Adipose tissue (tissue), 3 donors: ENCODE data around the gene PRPF39. TPM values are rescaled to one million over a fixed set of nuclear protein-coding genes. Genes with fewer than 3 reads are reported as not detected.

ENCODE experiments used
- H3K27ac ChIP-seq: one replicate; pipeline ENCODE4 v1.5.1; 2013; ENCODE audit warnings: low read depth, low read length
- WGBS, 3 donors: extraction: QIAGEN DNeasy Blood & Tissue Kit; methylation state at CpG; one replicate each; pipeline ENCODE4 v1.1.7; 2013; 5-methylcytosine and 5-hydroxymethylcytosine counted together
- polyA plus RNA-seq, 3 donors: library from polyadenylated mRNA; stranded (reverse); fragments of 200-250 nt; gene quantifications; one replicate each; pipeline ENCODE4 v1.2.3, GENCODE V29; 2013
- donor health status: healthy with polysubstance abuse.
- donor health status: Bipolar disorder and iron deficiency.
- donor health status: healthy.

The PRPF39 gene
- 10 to 100 TPM; 11.6 to 14.5 (median 12.5) TPM for polyA plus RNA-seq

GRCh38 chr14:45083976-45084722 lies at the start of gene PRPF39:
Gene PRPF39, plus strand, starts transcription at chr14:45084116. Its CDS starts 11,124 bp downstream, at chr14:45095240.
- WGBS, 3 donors, result 0% methylated on average over 43 to 45 of the region's 49 CpGs
- H3K27ac ChIP-seq, result no peak within 1 kb of the TSS

- H3K27ac ChIP-seq, result no peak overlapping the region
Measured at GRCh38 chr14:45034730-45035129, 49.2 kb upstream of the PRPF39 start.

- WGBS, 3 donors, result 85 to 98% (median 88%) methylated on average over 5 of the region's 5 CpGs
Measured at GRCh38 chr14:45038256-45038655, 45.7 kb upstream of the PRPF39 start.

DNA sequence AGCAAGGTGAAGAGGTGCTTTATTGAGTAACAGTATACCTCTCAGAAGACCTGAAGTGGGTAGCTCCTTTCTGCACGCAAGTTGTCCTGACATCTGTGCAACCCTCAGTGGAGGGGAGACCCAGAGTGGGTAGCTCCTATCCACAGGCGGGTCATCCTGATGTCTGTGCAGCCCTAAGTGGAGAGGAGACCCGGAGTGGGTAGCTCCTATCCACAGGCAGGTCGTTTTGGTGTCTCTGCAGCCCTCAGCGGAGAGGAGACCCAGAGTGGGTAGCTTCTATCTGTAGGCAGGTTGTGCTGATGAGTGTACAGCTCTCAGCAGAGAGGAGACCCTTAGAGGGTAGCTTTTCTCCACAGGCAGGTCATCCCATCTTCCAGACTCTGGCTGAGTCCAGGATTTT lies 45.1 kb upstream of the PRPF39 start:
- 95 to 96% (median 96%) methylated on average over 5 of the region's 5 CpGs for WGBS, 3 donors
- no peak overlapping the region for H3K27ac ChIP-seq

More at GRCh38 chr14:45038256-45038655, 45.7 kb upstream of the PRPF39 start:
- H3K27ac ChIP-seq, result no peak overlapping the region

- no peak overlapping the region for H3K27ac ChIP-seq
- WGBS, 3 donors, result 96 to 100% (median 98%) methylated on average over 2 of the region's 2 CpGs
Measured at GRCh38 chr14:45039390-45039789, 44.5 kb upstream of the PRPF39 start.

DNA sequence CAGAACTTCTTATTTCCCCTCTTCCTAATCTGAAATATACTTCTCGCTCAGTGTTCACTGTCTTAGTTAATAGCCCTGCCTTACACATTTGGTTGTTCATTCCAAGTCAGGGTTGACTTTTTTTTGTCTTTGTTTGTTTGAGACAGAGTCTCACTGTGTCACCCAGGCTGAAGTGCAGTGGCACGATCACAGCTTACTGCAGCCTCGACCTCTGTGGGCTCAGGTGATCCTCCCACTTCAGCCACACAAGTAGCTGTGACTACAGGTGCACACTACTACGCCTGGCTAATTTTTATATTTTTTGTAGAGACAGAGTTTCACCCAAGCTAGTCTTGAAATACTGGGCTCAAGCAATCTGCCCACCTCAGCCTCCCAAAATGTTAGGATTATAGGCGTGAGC lies 42.3 kb upstream of the PRPF39 start:
- 91 to 96% (median 96%) methylated on average over 5 of the region's 5 CpGs for WGBS, 3 donors
- no peak overlapping the region for H3K27ac ChIP-seq

GRCh38 chr14:45044638-45045037 lies 39.3 kb upstream of the PRPF39 start:
- 52 to 92% (median 92%) methylated on average over 5 of the region's 5 CpGs for WGBS, 3 donors
- no peak overlapping the region for H3K27ac ChIP-seq

GRCh38 chr14:45048385-45048784 lies 35.5 kb upstream of the PRPF39 start:
- 90 to 95% (median 94%) methylated on average over 2 of the region's 2 CpGs for WGBS, 3 donors
- no peak overlapping the region for H3K27ac ChIP-seq

DNA sequence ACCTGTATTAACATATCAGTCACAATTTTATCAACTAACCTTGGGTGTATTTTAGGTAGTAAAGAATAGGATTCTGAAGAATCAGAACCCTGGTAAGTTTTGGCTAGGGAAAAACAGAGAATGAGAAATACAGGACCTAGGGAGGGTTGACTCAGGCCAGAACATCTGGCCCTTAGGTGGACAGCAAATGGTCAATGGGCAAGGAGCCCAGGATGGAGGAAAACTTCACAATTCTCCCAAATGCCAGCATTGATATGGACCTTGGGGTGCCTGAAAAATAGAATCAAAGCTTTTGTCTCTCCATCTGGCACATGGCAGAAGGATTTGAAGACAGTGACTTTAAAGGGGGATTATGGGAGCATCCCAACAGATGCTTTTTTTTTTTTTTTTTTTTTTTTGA lies 32.7 kb upstream of the PRPF39 start:
- H3K27ac ChIP-seq, result no peak overlapping the region

GRCh38 chr14:45051896-45052295 lies 32.0 kb upstream of the PRPF39 start:
- WGBS, 3 donors, result 93 to 97% (median 96%) methylated on average over 4 of the region's 4 CpGs

GRCh38 chr14:45057349-45057748 lies 26.6 kb upstream of the PRPF39 start:
- H3K27ac ChIP-seq, result no peak overlapping the region
- WGBS, 3 donors, result 93 to 100% (median 97%) methylated on average over 2 of the region's 2 CpGs

More at GRCh38 chr14:45051896-45052295, 32.0 kb upstream of the PRPF39 start:
- H3K27ac ChIP-seq, result no peak overlapping the region

DNA sequence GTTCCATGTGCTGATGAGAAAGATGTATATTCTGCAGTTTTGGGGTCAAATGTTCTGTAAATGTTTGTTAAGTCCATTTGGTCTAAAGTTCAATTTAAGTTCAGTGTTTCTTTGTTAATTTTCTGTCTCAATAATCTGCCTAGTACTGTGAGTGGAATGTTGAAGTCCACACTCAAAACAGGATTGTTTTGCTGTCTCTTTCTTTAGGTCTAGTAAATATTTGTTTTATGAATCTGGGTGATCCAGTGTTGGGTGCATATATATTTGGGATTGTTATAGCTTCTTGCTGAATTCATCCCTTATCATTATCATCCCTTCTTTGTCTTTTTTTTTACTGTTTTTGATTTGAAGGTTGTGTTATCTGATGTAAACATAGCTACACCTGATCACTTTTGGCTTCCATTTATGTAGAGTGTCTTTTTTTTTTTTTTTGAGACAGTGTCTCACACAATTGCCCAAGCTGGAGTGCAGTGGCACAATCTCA lies 26.0 kb upstream of the PRPF39 start:
- no peak overlapping the region for H3K27ac ChIP-seq

- H3K27ac ChIP-seq, result no peak overlapping the region
Measured at GRCh38 chr14:45060551-45060950, 23.4 kb upstream of the PRPF39 start.

DNA sequence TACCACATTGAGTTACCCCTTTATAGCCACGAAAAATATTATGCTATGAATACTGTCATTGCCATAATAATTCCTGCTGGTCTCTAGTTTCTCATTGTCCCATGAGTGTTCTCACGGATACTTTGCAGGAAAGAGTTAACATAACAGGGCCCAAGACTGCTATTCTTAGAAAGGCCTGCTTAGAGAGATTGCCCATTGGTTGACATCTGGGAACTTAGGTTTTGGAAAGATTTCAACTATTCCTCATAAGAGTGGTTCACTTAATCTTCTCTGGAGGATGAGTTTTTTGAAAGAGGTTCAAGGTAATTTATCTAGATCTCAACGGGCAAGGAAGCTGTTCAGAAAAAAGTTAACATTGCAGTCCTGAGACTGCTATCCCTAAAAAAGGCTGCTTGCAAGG lies 18.4 kb upstream of the PRPF39 start:
- no peak overlapping the region for H3K27ac ChIP-seq
- WGBS, 3 donors, result 65 to 71% (median 70%) methylated on average over 3 of the region's 3 CpGs

DNA sequence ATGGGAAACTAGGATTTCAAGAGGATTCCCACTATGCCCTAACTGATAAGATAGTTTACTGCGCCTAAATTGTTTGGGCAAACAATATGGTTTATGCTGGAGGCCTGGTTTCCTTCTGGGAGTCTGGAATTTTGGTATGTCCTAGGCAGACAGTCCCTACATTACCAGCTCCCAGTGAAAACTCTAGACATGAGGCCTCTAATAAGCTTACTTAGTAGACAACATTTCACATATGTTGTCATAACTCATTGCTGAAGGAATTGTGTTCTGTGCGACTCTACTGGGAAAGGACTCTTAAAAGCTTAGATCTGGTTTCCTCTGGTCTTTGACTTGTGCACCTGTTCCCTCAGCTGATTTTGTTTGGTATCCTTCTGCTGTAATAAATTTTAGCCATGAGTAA lies 18.0 kb upstream of the PRPF39 start:
- no peak overlapping the region for H3K27ac ChIP-seq
- 87 to 89% (median 88%) methylated on average over 2 of the region's 2 CpGs for WGBS, 3 donors

GRCh38 chr14:45066667-45067066 lies 17.2 kb upstream of the PRPF39 start:
- no peak overlapping the region for H3K27ac ChIP-seq
- 95 to 99% (median 97%) methylated on average over 3 of the region's 3 CpGs for WGBS, 3 donors

- 96 to 98% (median 98%) methylated on average over 3 of the region's 3 CpGs for WGBS, 3 donors
- no peak overlapping the region for H3K27ac ChIP-seq
Measured at GRCh38 chr14:45068396-45068795, 15.5 kb upstream of the PRPF39 start.

GRCh38 chr14:45070215-45070614 lies 13.7 kb upstream of the PRPF39 start:
- 88 to 100% (median 98%) methylated on average over 1 of the region's 1 CpG for WGBS, 3 donors
- H3K27ac ChIP-seq, result no peak overlapping the region

DNA sequence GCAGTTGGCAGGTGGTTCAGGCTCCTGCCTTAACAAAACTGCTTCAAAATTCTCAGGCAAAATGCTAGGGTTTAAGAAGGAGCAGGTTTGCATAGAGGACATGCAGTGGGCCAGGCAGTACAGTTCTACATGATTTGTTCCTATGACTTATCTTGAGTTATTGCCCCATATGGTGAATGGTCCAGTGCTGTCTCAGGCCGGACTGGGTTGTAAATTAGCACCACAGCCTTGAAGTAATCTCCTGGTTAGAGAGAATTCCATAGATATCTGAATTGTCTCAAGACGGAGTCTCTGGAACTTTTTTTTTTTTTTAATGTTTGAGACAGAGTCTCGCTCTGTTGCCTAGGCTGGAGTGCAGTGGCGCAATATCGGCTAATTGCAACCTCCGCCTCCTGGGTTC lies 11.8 kb upstream of the PRPF39 start:
- WGBS, 3 donors, result 95 to 99% (median 96%) methylated on average over 6 of the region's 6 CpGs
- no peak overlapping the region for H3K27ac ChIP-seq

- WGBS, 3 donors, result 84 to 94% (median 87%) methylated on average over 5 of the region's 5 CpGs
- no peak overlapping the region for H3K27ac ChIP-seq
Measured at GRCh38 chr14:45073231-45073879, 10.6 kb upstream of the PRPF39 start.
